ENCODE results near the gene C15orf39. TPM values are rescaled to one million over a fixed set of nuclear protein-coding genes. Genes with fewer than 3 reads are reported as not detected.
A peak's percentile ranks its signal among the peaks of the same experiment; 100 is the strongest.
"Not testable (repeated sequence)": the region's sequence is repeated elsewhere in the genome, so short reads cannot be mapped to it uniquely, and the experiment has no call there.

Gene C15orf39
- total RNA-seq, 1 donor from 2014 or later: 3.6 TPM

GRCh38 chr15:75230551-75231371, 29.1 kb downstream of the C15orf39 start:
- DNase-seq (ENCODE audit: low read depth in 2 of 2): peak in 1 of 2 donors; percentile 18

DNA sequence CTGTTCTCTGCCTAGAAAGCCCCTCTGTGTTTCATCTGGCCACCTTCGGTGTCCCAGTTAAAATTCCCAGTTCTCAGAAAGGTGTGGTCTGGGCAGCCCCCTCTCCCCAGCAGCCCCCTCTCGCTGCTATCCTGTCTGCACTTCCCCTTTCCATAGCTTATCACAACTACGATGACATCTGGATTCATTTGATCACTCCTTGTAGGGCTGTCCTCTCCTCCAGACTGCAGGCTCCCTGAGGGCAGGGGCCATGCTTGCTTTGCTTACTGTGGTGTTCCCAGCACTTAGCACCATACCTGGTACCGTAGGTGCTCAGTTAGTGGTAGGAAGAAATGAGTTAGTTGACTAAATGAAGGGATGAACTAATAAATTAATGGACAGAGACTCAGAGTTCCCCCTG, 30.2 kb downstream of the C15orf39 start:
- no peak for DNase-seq (ENCODE audit: low read depth in 2 of 2)

DNA sequence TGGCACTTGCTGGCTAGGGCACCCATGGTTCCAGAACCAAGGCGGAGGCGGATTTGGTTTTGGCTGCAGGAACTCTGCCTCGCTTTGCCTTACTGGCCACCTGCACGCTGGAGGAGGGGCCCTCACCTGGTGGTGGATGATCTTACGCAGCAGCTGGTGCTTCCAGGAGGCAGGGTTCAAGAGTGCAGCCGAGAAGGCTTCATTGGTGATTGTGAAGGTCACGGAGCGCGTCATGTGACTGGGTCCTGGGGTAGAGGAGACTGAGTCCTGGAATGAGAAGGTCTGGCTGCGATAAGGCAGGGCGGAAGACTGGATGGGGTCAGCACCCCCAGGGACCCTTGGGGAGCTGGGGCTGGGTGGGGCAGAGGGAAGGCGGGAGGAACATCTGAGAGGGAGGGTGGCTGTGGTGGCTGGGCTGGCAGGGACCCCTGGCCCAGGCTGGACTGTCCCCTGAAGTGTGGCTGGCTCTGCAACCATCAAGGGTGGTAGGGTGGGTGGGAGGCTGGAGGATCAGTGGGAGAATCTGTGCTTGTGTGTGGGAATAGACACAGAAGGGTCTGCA, 30.7 kb downstream of the C15orf39 start:
- DNase-seq (ENCODE audit: low read depth in 2 of 2): no peak

DNA sequence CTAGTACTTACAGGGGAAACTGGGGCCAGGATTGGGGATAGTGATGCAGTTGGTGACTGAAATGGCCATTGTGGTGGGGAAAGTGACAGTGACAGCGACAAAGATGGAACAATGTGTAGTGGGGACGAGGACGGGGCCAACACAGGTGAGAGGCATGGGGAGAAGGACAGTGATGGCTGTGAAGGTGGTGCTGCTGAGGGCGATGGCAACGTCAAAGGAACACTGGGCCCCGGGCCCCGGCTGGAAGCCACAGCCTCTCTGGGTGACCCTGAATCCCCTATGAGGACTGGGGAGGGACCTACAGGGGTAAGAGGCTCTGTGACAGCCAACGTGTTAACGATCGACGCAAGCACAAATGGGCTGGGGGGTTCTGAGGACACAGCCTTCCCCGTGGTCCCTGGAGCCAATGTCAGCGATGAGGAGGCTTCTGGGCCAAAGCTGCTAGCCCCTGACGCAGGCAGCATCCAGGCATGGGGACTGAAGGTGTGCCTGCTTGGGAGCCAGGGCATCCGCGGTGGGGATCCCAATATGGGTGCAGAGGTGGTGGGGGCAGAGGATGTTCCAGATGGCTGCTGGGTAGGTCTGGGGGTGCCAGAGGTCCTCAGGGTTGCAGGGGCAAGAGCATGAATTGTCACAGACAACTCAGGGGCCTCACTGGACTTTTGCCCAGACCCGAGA, 31.3 kb downstream of the C15orf39 start:
- DNase-seq (ENCODE audit: low read depth in 2 of 2): no peak

DNA sequence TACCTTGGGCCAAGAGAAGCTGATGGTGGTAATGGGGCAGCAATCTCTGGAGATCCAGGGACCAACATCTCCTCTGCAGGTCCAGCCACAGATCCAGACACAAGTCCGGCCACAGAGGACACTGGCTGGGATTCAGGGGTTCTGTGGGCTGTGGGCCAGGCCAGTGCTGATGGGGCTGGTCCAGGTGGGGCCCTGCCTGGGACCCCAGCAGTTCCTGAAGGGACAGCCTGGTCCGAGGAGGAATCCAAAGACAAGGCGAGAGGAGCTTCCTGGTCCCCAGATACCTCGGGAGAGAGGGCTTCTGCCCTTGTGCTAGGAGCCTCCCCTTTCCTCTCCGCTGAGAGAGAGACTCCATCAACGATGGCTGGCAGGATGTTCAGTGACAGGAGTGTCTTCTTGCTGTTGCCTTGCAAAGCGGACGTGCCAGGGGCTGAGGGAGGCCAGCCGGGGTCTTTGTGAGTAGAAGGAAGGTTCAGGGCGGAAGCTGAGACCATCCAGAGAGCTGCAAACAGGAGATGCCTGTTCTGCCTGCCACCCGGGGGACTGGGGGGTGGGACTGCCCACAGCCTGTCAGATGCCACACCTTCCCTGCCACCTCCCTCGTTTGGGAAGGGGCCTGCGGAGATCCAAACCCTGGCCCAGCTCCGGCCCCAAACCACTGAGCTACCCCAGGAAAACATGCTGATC, 32.0 kb downstream of the C15orf39 start:
- DNase-seq (ENCODE audit: low read depth in 2 of 2): no peak

GRCh38 chr15:75234191-75234810, 32.6 kb downstream of the C15orf39 start:
- DNase-seq (ENCODE audit: low read depth in 2 of 2): no peak

GRCh38 chr15:75235051-75235673, 33.5 kb downstream of the C15orf39 start:
- no peak for DNase-seq (ENCODE audit: low read depth in 2 of 2)

GRCh38 chr15:75235760-75236729, 34.4 kb downstream of the C15orf39 start:
- no peak for DNase-seq (ENCODE audit: low read depth in 2 of 2)

DNA sequence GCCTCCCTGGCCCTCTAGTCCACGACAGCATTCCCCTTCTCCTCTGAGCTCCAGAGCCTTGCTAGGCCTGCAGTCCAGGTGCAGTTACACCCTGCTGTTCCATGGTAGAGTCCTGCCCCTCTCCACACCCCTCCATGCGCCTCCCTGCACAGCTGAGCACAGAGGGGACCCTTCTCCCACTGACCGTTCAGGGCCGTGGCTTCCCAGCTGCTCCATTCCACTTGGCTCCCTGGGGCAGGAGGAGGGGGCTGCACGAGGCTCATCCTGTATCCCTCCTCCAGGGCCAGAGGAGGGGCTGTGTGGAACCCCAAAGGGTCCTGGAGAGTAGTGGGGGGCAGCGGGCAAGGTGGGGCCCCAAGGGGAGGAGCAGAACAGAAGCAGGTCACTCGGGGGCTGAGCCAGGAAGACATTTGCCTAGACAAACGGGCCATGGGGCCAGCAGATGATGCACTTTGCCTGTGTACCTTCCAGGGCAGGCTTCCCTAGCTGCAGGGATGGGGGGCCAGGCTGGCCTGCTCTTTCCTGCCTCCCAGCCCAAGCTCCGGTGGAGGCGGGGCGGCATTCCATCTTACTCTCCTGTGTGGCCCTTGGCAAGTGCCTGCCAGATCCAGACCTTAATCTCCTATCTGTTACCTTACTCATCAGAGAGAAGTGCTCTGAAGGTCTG, 35.8 kb downstream of the C15orf39 start:
- DNase-seq (ENCODE audit: low read depth in 2 of 2): no peak

DNA sequence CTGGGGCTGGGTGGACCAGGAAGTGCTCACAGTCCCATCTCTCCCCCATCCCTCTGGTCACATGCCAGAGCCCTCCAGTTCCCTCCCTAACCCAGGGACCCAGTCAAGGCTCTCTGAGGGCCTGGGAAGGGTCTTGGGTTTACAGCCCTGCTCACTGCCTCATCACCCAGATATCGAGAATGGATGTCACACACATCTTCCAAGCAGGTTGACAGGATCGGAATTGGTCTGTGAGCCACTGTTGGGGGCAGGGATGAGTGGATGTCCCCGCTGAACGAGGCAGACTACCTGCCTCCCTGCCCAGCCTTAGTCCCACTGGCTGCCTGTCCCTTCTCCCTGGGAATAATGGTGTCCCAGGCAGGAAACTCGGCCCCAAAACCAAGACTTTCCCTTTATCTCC, 36.5 kb downstream of the C15orf39 start:
- no peak for DNase-seq (ENCODE audit: low read depth in 2 of 2)

GRCh38 chr15:75245741-75246140, 44.1 kb downstream of the C15orf39 start:
- not testable (repeated sequence) for DNase-seq (ENCODE audit: low read depth in 2 of 2)

DNA sequence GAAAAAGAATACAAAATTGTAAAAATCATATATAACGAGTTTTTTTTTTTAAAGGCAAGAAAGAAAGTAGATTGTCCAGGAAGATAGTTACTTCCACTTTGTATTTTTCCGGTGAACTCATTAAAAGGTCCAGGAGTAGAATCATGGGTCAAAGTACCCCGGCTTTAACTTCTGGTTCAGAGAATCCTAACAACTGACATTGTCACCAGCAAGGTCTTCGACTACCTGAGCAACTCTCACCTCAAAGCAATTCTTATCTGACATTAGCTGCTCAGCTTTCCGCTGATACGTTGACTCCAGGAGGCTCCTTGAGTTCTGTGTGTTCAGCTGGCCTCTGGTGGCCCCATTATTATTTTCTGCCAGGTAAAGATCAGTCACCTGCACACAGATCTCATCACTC, 47.3 kb downstream of the C15orf39 start:
- DNase-seq (ENCODE audit: low read depth in 2 of 2): not testable (repeated sequence)

- DNase-seq (ENCODE audit: low read depth in 2 of 2): no peak
Measured at GRCh38 chr15:75249726-75250125, 48.0 kb downstream of the C15orf39 start.

DNA sequence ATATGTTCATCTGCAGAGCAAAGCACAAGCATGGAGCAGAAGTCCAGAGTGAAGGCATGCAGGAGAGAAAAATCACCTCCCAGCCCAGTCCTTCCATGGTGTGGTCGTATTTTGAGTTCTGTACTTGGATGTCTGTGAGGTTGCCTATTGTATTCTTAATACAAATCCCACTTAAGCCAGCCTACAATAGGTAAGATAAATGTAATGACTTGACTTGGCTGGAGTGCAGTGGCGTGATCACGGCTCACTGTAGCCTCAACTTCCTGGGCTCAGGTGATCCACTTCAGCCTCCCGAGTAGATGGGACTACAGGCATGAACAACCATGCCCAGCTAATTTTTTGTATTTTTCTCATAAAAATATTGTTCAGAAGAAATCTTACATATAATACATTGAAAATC, 49.7 kb downstream of the C15orf39 start:
- not testable (repeated sequence) for DNase-seq (ENCODE audit: low read depth in 2 of 2)

GRCh38 chr15:75252285-75252684, 50.6 kb downstream of the C15orf39 start:
- not testable (repeated sequence) for DNase-seq (ENCODE audit: low read depth in 2 of 2)

- not testable (repeated sequence) for DNase-seq (ENCODE audit: low read depth in 2 of 2)
Measured at GRCh38 chr15:75258034-75258433, 56.4 kb downstream of the C15orf39 start, which contains the start of gene GOLGA6C. GOLGA6C (plus strand) TSS chr15:75258334; CDS start chr15:75258599, 265 bp downstream.

DNA sequence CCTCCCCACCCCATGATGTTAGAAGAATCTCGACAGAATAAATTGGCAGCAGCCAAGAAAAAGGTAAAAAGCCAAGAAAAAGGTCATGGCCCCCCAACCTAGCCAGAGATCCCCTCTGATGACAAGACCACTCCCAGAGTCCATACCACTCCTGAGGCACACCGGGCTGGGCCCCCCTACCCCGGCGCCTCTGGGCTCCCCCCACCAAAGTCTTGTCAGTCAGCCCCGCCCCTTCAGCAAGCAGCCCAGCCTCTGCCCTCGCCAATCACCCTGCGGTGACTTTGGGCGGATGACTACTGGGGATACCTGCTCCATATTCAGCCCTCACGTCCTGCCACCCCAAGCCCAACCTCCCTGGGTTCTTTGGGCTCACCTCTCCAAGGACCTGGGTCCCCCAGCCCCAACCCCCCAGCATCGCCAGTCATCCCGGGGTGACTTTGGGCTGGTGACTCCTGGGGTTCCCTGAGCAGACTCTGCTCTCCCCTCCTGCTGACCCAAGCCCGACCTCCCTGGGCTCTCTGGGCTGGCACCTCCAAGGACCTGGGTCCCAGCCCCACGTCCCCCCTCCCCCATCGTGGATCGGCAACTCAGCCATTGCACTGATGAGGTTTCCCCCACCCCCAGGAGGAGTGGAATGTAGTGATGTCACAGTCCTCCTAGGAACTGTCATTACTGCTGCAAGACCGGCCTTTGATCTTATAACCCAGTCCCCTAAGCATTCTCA, 57.1 kb downstream of the C15orf39 start:
- DNase-seq (ENCODE audit: low read depth in 2 of 2): not testable (repeated sequence)

GRCh38 chr15:75259873-75260272, 58.2 kb downstream of the C15orf39 start:
- not testable (repeated sequence) for DNase-seq (ENCODE audit: low read depth in 2 of 2)

All from lung microvascular endothelial cell (primary cell).